PC-9 (cell line): ENCODE measurements around the gene NOC2L.

ENCODE experiments used
- CTCF ChIP-seq: fragments of 200-600 bp; sonication (generic); conservative IDR thresholded peaks from 2 replicates; pipeline ENCODE4 v1.6.1; 2017; ENCODE audit warnings: mixed run types, antibody characterized with exemption, mild to moderate bottlenecking, moderate library complexity
- EZH2 ChIP-seq: fragments of 200-600 bp; sonication (generic); IDR thresholded peaks from 2 replicates; pipeline ENCODE4 v1.8.0; 2017; ENCODE audit warnings: antibody characterized with exemption, low read depth

- TF ChIP-seq CTCF, result no peak
- TF ChIP-seq EZH2, result no peak
Observed at GRCh38 chr1:910311-910880, 48.7 kb downstream of the NOC2L start.
